Stimulated activated CD4-positive, alpha-beta T cell treated with anti-CD3 and anti-CD28 coated beads, Interleukin-4, amount 100 ng/mL, for 4 hours (primary cell): Measurements from ENCODE around the gene RAB40A.

ENCODE experiments used
- DNase-seq, 2 experiments: peaks; one replicate each; pipeline ENCODE4 v3.0.0-alpha.2; 2020

The RAB40A gene

DNA sequence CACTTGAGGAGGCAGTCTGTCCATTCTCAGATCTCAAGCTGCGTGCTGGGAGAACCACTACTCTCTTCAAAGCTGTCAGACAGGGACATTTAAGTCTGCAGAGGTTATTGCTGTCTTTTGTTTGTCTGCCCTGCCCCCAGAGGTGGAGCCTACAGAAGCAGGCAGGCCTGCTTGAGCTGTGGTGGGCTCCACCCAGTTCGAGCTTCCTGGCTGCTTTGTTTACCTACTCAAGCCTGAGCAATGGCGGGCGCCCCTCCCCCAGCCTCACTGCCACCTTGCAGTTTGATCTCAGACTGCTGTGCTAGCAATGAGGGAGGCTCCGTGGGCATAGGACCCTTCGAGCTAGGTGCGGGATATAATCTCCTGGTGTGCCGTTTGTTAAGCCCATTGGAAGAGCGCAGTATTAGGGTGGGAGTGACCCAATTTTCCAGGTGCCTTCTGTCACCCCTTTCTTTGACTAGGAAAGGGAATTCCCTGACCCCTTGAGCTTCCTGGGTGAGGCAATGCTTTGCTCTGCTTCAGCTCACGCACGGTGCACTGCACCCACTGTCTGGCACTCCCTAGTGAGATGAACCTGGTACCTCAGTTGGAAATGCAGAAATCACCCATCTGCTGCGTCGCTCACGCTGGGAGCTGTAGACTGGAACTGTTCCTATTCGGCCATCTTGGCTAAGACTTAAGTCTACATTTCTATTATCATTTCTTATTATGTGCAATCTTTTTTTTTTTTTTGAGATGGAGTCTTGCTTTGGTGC, 59.1 kb downstream of the RAB40A start:
- DNase-seq: peak in 1 of 2 experiments; percentile 10

DNA sequence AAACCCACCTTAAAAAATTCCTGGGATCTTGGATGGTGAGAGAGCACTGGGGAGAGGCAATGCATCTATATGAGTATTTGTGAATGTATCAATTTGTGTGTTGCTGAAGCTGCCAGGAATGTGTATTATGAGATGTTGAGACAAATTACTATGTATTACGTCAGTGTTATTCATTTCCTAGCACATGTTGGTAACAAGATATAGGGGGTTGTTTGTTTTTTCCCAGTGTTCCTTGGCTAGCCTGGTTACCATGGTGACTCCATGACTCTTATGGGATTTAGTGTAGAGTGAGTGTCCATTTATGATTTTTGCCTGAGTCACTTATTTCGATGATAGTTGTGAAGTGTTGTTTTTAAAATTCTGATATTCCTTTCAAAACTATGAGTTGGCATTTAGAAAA, 65.6 kb downstream of the RAB40A start:
- DNase-seq: no peak
